ENCODE results near the gene HOXD4.

- TF ChIP-seq RAD21 (IDR thresholded peaks at IDR 0.05; ENCODE audit: insufficient read depth, low read depth, low read length) (no peak), MAX (IDR thresholded peaks at IDR 0.05; ENCODE audit: low read depth, low read length) (no peak), EED (IDR thresholded peaks at IDR 0.05; ENCODE audit: low read depth) (no peak), ETV6 (conservative IDR thresholded peaks at IDR 0.05 in 1 of 2, IDR thresholded peaks at IDR 0.05 in 1 of 2; ENCODE audit: borderline replicate concordance in 1 of 2, low read depth in 1 of 2) (no peak)
Measured at GRCh38 chr2:176122052-176122682, 29.2 kb upstream of the HOXD4 start.
